Uterus (tissue), 2 donors: ENCODE measurements around the gene WHRN.

Source experiments
- POLR2A ChIP-seq, 2 donors: fragments of 450-650 bp; IDR thresholded peaks; one replicate each; pipeline ENCODE4 v1.6.1; 2016; ENCODE audit warnings: antibody characterized with exemption in 2 of 2, mild to moderate bottlenecking in 1 of 2, moderate library complexity in 1 of 2
- TF ChIP-seq, protein P1 (sequence below), 4 experiments: fragments of 200-600 bp in 2 of 4; fragments of 450-650 bp in 2 of 4; sonication (generic) in 2 of 4; IDR thresholded peaks; one replicate each; pipeline ENCODE4 v1.5.1; 2016 to 2019; ENCODE audit warnings: antibody characterized with exemption in 4 of 4, mild to moderate bottlenecking in 2 of 4, moderate library complexity in 1 of 4

DNA sequence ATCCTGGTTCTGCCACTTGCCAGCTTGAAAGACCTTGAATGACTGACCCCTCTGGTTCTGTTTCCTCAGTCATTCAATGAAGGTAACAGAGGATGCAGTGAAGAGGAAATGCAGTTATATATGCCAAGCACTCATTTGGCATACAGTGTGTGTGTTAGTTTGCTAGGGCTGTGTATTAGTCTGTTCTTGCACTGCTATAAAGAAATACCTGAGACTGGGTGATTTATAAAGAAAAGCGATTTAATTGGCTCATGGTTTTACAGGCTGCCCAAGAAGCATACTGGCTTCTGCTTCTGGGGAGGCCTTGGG is 8.6 kb upstream of the WHRN start:
- no peak for TF ChIP-seq POLR2A (IDR thresholded peaks at IDR 0.05)
- TF ChIP-seq, protein P1, sequence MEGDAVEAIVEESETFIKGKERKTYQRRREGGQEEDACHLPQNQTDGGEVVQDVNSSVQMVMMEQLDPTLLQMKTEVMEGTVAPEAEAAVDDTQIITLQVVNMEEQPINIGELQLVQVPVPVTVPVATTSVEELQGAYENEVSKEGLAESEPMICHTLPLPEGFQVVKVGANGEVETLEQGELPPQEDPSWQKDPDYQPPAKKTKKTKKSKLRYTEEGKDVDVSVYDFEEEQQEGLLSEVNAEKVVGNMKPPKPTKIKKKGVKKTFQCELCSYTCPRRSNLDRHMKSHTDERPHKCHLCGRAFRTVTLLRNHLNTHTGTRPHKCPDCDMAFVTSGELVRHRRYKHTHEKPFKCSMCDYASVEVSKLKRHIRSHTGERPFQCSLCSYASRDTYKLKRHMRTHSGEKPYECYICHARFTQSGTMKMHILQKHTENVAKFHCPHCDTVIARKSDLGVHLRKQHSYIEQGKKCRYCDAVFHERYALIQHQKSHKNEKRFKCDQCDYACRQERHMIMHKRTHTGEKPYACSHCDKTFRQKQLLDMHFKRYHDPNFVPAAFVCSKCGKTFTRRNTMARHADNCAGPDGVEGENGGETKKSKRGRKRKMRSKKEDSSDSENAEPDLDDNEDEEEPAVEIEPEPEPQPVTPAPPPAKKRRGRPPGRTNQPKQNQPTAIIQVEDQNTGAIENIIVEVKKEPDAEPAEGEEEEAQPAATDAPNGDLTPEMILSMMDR (IDR thresholded peaks at IDR 0.05): no peak
